ENCODE results near the gene SPINK5. TPM values are rescaled to one million over a fixed set of nuclear protein-coding genes. Genes with fewer than 3 reads are reported as not detected.

SPINK5 gene
- polyA plus RNA-seq, 3 donors, result not detected

- no peaks in the 10 kb centered on the region for H3K9me3 ChIP-seq (replicated peaks in 1 of 2; ENCODE audit: control insufficient read depth in 1 of 2, insufficient read depth in 1 of 2, low read length in 2 of 2)
- no peak overlapping the region for H3K27ac ChIP-seq (ENCODE audit: low read depth in 1 of 2, low read length in 2 of 2)
- H3K9me3 Mint-ChIP-seq, result peaks cover 0 to 2% (median 0%) of the 10 kb centered on the region in 7 donors
- 100% methylated on average over 2 of the region's 3 CpGs for WGBS (ENCODE audit: insufficient coverage)
- no peak overlapping the region for H3K4me3 ChIP-seq (replicated peaks in 1 of 3; ENCODE audit: low read depth in 2 of 3, low read length in 3 of 3)
- H3K27me3 ChIP-seq (ENCODE audit: control insufficient read depth in 2 of 2, insufficient read depth in 2 of 2, low read length in 2 of 2), result no peaks in the 10 kb centered on the region
- intact Hi-C loops (cut with micrococcal nuclease), result no loop called here
- no peaks in the 10 kb centered on the region for H3K36me3 Mint-ChIP-seq
- no peak overlapping the region for H2AFZ ChIP-seq (ENCODE audit: insufficient read depth, low read depth, low read length, poor library complexity, severe bottlenecking)
- DNase-seq, result no peak
- no peaks in the 10 kb centered on the region for H3K4me1 Mint-ChIP-seq
- no peak overlapping the region for H3K4me2 ChIP-seq (replicated peaks; ENCODE audit: extremely low read depth, low read length, poor library complexity, severe bottlenecking)
- no peaks in the 10 kb centered on the region for H3K4me1 ChIP-seq (ENCODE audit: control insufficient read depth in 1 of 2, insufficient read depth in 2 of 2, low read length in 2 of 2)
- no peaks in the 10 kb centered on the region for H3K27me3 Mint-ChIP-seq (ENCODE audit: low read depth in 3 of 3)
- no peaks in the 10 kb centered on the region for H3K79me2 ChIP-seq (ENCODE audit: insufficient read depth, low read length)
- no peak overlapping the region for H3K4me3 Mint-ChIP-seq
- no peaks in the 10 kb centered on the region for H4K20me1 ChIP-seq (ENCODE audit: insufficient read depth, low read length)
- no peak overlapping the region for H3K27ac Mint-ChIP-seq
- no peaks in the 10 kb centered on the region for H3K36me3 ChIP-seq (replicated peaks in 1 of 2; ENCODE audit: control insufficient read depth in 1 of 2, insufficient read depth in 2 of 2, low read length in 2 of 2)
- H3K9ac ChIP-seq (ENCODE audit: insufficient read depth, low read length, poor library complexity, severe bottlenecking), result no peak overlapping the region
- TF ChIP-seq CTCF (IDR thresholded peaks at IDR 0.05), result no peak
Observed at GRCh38 chr5:148120317-148120716, 56.5 kb downstream of the SPINK5 start.

- TF ChIP-seq CTCF (IDR thresholded peaks at IDR 0.05), result no peak
- Histone ChIP-seq H3K27ac (ENCODE audit: low read depth in 1 of 2, low read length in 2 of 2) (no peak overlapping the region), H3K9me3 (replicated peaks in 1 of 2; ENCODE audit: control insufficient read depth in 1 of 2, insufficient read depth in 1 of 2, low read length in 2 of 2) (no peaks in the 10 kb centered on the region), H3K79me2 (ENCODE audit: insufficient read depth, low read length) (no peaks in the 10 kb centered on the region), H2AFZ (ENCODE audit: insufficient read depth, low read depth, low read length, poor library complexity, severe bottlenecking) (no peak overlapping the region), H4K20me1 (ENCODE audit: insufficient read depth, low read length) (no peaks in the 10 kb centered on the region), H3K4me2 (replicated peaks; ENCODE audit: extremely low read depth, low read length, poor library complexity, severe bottlenecking) (no peak overlapping the region), H3K9ac (ENCODE audit: insufficient read depth, low read length, poor library complexity, severe bottlenecking) (no peak overlapping the region), H3K4me1 (ENCODE audit: control insufficient read depth in 1 of 2, insufficient read depth in 2 of 2, low read length in 2 of 2) (no peaks in the 10 kb centered on the region), H3K27me3 (ENCODE audit: control insufficient read depth in 2 of 2, insufficient read depth in 2 of 2, low read length in 2 of 2) (no peaks in the 10 kb centered on the region), H3K36me3 (replicated peaks in 1 of 2; ENCODE audit: control insufficient read depth in 1 of 2, insufficient read depth in 2 of 2, low read length in 2 of 2) (no peaks in the 10 kb centered on the region), H3K4me3 (replicated peaks in 1 of 3; ENCODE audit: low read depth in 2 of 3, low read length in 3 of 3) (no peak overlapping the region)
- Mint-ChIP-seq H3K4me1 (no peaks in the 10 kb centered on the region), H3K27ac (peak overlapping the region in 1 of 7 donors; percentile 32), H3K36me3 (no peaks in the 10 kb centered on the region), H3K9me3 (no peaks in the 10 kb centered on the region), H3K27me3 (ENCODE audit: low read depth in 3 of 3) (no peaks in the 10 kb centered on the region), H3K4me3 (no peak overlapping the region)
- DNase-seq, result no peak
- no CpG with 5 or more reads among the region's 3 CpGs for WGBS (ENCODE audit: insufficient coverage)
- intact Hi-C loops (cut with micrococcal nuclease), result no loop called here
Observed at GRCh38 chr5:148125641-148126040, 61.9 kb downstream of the SPINK5 start.
